Activated T-cell treated with anti-CD3 and anti-CD28 coated beads for 48 hours (primary cell): ENCODE data around the gene KLF3.

Source experiments
- DNase-seq: peaks from one replicate; pipeline ENCODE4 v3.0.0-alpha.2; 2020; ENCODE audit warnings: low read depth

KLF3 gene

DNA sequence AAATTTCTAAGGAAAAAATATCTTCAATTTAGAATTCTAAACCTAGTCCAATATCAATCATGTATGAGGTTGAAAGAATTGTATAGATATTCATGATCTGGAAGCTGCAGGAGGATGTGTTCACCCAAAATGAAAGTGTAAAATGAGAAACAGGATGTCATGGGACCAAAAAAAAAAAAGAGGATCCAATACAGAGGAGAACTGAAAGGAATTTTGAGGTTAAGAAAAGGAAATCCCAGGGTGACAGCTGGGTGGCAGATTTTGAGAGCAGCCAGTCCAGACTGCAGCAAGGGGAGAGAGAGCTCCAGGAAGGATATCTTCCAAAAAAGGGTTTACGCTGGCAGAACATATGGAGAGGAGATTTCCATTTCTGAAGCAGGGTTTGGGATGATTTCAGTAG, 79.9 kb downstream of the KLF3 start:
- no peak for DNase-seq

DNA sequence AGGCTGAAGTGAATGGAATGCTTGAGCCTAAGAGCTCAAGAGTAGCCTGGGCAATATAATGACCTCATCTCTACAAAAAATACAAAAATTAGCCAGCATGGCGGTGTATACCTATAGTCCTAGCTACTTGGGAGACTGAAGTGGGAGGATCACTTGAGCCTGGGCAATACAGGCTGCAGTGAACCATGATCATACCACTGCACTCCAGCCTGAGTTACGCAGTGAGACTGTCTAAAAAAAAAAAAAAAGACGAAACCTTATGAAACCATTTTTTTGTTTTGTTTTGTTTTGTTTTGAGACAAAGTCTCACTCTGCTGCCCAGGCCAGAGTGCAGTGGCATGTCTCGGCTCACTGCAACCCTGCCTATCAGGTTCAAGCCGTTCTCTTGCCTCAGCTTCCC, 81.9 kb downstream of the KLF3 start:
- DNase-seq, result no peak

DNA sequence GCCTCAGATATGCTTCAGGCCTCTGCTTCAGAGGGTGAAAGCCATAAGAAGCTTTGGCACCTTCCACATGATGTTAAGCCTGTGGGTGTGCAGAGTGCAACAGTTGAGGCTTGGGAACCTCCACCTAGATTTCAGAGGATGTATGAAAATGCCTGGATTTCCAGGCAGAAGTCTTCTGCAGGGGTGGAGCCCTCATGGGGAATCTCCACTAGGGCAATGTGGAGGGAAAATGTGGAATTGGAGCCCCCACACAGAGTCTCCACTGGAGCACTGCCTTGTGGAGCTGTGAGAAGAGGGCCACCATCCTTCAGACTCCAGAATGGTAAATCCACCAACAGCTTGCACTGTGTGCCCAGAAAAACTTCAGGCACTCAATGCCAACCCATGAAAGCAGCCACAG, 83.6 kb downstream of the KLF3 start:
- no peak for DNase-seq

GRCh38 chr4:38749336-38749735, 85.3 kb downstream of the KLF3 start:
- DNase-seq, result no peak
